Retinal pigment epithelial cell (primary cell): ENCODE results near the gene SPARC.

Source experiments
- DNase-seq: peaks from one replicate; pipeline ENCODE4 v3.0.0-alpha.2; 2010; ENCODE audit warnings: low read depth
- H3K4me3 ChIP-seq: 2 replicates; pipeline ENCODE4 v1.5.1; 2011; ENCODE audit warnings: mild to moderate bottlenecking, low read length, control low read depth, moderate library complexity
- TF ChIP-seq, protein P1 (sequence below): conservative IDR thresholded peaks from 2 replicates; pipeline ENCODE4 v1.5.1; 2011; ENCODE audit warnings: low read depth, low read length, control low read depth, inconsistent platforms

SPARC gene

DNA sequence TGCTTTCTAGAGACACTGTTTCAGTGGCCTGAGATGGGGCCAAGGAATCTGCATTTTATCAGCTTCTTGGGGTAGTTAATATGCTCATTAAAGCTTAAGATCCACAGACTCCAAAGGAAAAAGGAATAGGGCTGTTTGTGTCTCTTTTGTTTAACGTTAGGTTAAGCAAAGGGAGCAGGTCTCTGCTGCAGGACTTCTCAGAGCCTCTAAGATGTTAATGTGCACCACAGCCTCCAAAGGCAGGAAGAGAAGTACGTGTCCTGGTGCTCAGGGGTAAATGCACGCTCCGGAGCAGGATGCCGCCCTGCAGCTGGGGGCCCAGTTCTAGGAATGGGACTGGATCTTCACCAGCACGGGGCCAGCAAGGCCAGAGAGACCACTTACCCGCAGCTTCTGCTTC is 19.6 kb downstream of the SPARC start:
- TF ChIP-seq, protein P1, sequence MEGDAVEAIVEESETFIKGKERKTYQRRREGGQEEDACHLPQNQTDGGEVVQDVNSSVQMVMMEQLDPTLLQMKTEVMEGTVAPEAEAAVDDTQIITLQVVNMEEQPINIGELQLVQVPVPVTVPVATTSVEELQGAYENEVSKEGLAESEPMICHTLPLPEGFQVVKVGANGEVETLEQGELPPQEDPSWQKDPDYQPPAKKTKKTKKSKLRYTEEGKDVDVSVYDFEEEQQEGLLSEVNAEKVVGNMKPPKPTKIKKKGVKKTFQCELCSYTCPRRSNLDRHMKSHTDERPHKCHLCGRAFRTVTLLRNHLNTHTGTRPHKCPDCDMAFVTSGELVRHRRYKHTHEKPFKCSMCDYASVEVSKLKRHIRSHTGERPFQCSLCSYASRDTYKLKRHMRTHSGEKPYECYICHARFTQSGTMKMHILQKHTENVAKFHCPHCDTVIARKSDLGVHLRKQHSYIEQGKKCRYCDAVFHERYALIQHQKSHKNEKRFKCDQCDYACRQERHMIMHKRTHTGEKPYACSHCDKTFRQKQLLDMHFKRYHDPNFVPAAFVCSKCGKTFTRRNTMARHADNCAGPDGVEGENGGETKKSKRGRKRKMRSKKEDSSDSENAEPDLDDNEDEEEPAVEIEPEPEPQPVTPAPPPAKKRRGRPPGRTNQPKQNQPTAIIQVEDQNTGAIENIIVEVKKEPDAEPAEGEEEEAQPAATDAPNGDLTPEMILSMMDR = no peak

GRCh38 chr5:151665613-151666012 is 21.1 kb downstream of the SPARC start:
- no peak overlapping the region for H3K4me3 ChIP-seq
- TF ChIP-seq, protein P1 = no peak
- DNase-seq = no peak

More for the DNA sequence above, 19.6 kb downstream of the SPARC start:
- H3K4me3 ChIP-seq = no peak overlapping the region
- DNase-seq = no peak

DNA sequence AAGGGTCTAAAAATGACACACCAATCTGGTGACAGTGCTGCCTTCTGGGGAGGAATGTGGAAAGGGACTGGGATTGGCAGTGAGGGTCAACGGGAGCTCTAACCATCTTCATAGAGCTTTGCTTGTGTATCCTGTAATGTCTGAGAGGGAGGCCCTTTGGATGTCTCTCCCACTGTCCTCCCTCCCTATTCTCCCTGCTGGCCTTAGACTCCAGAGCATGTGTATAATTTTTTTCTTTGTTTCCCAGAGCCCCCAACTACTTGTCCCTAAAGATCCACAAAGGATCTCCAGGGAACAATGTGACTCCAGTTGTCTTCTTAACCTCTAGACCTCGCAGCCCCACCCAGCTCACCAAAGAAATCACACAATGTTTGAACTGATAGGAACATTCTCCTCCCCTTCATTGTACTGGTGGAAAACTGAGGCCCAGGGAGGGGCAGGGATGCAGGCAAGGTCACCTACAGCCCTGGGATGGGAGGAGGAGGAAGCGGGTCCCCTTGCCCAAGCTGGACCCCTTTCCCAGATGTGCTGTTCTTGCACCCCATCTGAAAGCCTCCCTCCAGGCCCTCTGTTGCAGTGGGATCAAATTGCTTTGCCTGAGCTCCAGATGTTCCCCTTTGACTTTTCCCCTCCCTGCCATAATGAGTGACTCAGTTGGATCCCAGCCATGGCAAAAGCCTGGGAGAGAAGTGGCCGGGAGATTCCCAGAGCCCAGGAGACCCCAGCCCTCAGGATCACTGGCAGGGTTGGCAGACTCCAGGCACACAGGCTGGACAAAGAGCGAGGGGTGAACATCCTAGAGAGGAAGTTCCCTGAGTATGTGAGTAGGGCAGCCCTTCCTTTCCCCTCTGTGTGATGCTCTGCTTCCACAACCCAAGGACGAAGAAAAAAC is 21.8 kb downstream of the SPARC start:
- H3K4me3 ChIP-seq = no peak overlapping the region
- no peak for DNase-seq
- TF ChIP-seq, protein P1 = no peak

GRCh38 chr5:151663617-151664293 is 23.0 kb downstream of the SPARC start:
- TF ChIP-seq, protein P1 = no peak
- no peak overlapping the region for H3K4me3 ChIP-seq
- no peak for DNase-seq

- H3K4me3 ChIP-seq = no peak overlapping the region
- no peak for DNase-seq
- TF ChIP-seq, protein P1 = no peak
Observed at GRCh38 chr5:151662805-151663204, 23.9 kb downstream of the SPARC start.

- DNase-seq = no peak
- TF ChIP-seq, protein P1 = no peak
- H3K4me3 ChIP-seq = no peak overlapping the region
Observed at GRCh38 chr5:151661968-151662732, 24.6 kb downstream of the SPARC start.
